ENCODE data around the gene SLC35F3.
"Not testable (repeated sequence)": the region's sequence is repeated elsewhere in the genome, so short reads cannot be mapped to it uniquely, and the experiment has no call there.

Gene SLC35F3

DNA sequence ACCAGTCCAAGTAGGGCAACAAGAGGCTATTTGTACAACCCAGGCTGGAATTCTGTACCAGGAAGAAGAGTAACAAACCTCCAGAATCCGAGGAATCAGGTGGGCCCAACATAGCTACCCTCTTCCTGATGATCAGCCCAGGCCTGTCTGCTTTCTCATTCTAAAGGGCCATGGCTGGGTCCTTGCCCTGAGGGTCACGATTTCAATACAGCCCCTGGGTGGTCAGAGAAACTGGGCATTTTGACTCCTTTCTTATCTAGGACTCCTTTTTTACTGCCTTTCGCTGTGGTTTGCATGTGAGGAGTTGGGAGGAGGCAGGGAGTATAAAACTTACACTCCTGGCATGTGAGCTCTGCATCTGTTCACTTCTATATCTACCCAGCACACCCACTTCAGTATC is 303.9 kb downstream of the SLC35F3 start:
- Histone ChIP-seq H3K9me3 (ENCODE audit: control insufficient read depth, low read depth, low read length) (no peaks in the 10 kb centered on the region), H3K27me3 (ENCODE audit: control insufficient read depth, insufficient read depth, low read length) (peaks cover 6% of the 10 kb centered on the region), H3K4me1 (ENCODE audit: control insufficient read depth, low read depth, low read length) (no peaks in the 10 kb centered on the region), H3K27ac (ENCODE audit: low read length) (no peak overlapping the region), H3K9ac (ENCODE audit: low read length) (no peak overlapping the region), H3K4me3 (ENCODE audit: low read length) (no peak overlapping the region), H3K36me3 (ENCODE audit: control insufficient read depth, low read depth, low read length) (no peaks in the 10 kb centered on the region)

DNA sequence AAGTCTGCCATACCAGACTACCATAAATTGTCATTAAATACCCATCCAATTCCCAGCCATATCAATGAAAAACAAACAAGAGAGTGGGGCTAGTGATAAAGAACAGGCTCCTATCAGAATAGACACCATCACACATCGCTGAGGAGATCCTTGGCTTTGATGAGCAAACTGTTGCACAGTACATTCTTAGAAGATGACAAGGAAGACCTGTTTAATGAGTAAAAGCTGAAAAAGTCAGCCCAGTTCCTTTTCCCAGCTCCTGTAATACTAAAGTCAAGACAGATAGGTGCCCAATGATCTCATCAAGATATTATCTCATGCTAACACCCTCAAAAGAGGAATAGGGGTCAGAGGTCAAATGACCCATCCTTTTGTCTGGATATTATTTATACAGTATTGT is 304.3 kb downstream of the SLC35F3 start:
- Histone ChIP-seq H3K9me3 (ENCODE audit: control insufficient read depth, low read depth, low read length) (no peaks in the 10 kb centered on the region), H3K9ac (ENCODE audit: low read length) (no peak overlapping the region), H3K4me1 (ENCODE audit: control insufficient read depth, low read depth, low read length) (peaks cover 1% of the 10 kb centered on the region), H3K36me3 (ENCODE audit: control insufficient read depth, low read depth, low read length) (no peaks in the 10 kb centered on the region), H3K4me3 (ENCODE audit: low read length) (no peak overlapping the region), H3K27ac (ENCODE audit: low read length) (no peak overlapping the region), H3K27me3 (ENCODE audit: control insufficient read depth, insufficient read depth, low read length) (peaks cover 10% of the 10 kb centered on the region)

DNA sequence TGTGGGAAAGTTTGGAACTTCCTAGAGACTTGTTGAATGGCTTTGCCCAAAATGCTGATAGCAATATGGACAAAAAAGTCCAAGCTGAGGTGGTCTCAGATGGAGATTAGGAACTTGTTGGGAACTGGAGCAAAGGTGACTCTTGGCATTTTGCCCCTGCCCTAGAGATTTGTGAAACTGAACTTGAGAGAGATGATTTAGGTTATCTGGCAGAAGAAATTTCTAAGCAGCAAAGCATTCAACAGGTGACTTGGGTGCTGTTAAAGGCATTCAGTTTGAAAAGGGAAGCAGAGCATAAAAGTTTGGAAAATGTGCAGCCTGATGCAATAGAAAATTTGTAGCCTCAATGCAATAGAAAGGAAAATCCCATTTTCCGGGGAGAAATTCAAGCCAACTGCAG is 306.0 kb downstream of the SLC35F3 start:
- not testable (repeated sequence) for H3K27ac ChIP-seq (ENCODE audit: low read length); H3K9me3 ChIP-seq (ENCODE audit: control insufficient read depth, low read depth, low read length); H3K9ac ChIP-seq (ENCODE audit: low read length); H3K4me3 ChIP-seq (ENCODE audit: low read length); H3K4me1 ChIP-seq (ENCODE audit: control insufficient read depth, low read depth, low read length); H3K36me3 ChIP-seq (ENCODE audit: control insufficient read depth, low read depth, low read length)
- H3K27me3 ChIP-seq (ENCODE audit: control insufficient read depth, insufficient read depth, low read length), result peaks cover 24% of the 10 kb centered on the region

DNA sequence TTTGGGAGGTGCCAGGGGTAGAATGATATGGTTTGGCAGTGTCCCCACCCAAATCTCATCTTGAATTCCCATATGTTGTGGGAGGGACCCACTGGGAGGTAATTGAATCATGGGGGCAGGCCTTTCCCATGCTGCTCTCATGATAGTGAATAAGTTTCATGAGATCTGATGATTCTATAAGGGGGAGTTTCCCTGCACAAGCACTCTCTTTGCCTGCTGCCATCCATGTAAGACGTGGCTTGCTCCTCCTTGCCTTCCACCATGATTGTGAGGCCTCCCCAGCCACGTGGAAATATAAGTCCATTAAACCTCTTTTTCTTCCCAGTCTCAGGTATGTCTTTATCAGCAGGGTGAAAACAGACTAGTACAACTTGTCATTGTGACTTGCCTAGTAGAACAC is 307.4 kb downstream of the SLC35F3 start:
- not testable (repeated sequence) for H3K9me3 ChIP-seq (ENCODE audit: control insufficient read depth, low read depth, low read length); H3K27ac ChIP-seq (ENCODE audit: low read length); H3K4me3 ChIP-seq (ENCODE audit: low read length); H3K4me1 ChIP-seq (ENCODE audit: control insufficient read depth, low read depth, low read length); H3K9ac ChIP-seq (ENCODE audit: low read length); H3K36me3 ChIP-seq (ENCODE audit: control insufficient read depth, low read depth, low read length)
- peaks cover 25% of the 10 kb centered on the region for H3K27me3 ChIP-seq (ENCODE audit: control insufficient read depth, insufficient read depth, low read length)

DNA sequence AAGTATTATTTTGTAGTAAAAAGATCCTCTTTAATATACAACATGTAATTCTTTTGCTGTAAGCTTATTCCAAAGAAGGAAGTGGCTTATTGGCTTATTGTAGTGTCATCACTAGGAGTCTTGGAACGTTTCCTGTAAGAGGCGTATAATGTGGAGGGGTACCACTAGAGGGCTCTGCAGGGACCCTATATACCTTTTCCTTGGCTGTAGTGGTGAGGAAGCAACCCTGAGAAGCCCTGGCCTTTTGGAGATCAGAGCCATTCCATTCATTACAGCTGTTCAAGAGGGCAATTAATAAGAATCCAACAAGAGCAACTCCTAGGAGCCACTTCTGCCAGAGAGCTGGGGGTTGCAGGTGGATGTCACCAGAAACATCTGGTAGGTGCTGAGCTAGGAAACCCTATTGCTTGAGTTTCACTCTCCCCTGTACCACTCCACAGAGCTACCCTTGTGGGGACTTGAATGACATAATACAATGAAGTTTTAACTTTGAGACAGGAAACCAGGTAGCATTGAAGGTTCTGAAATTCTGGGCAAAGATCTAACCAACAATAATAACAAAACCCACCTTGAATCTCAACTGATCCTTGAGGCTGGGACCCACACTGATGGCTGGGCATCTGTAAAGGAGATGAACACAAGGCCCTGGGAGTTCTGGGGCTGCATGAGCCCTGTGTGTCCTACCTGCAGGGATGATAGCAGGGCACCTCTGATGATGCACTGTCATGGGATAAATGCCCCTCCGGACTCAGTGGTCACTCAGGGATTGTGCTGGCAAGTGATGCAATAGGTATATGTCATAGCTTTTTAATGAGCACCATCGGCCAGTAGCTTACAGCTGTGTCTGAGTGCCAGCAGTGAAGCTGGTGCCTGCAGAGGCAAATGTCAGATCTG is 308.5 kb downstream of the SLC35F3 start:
- no peak overlapping the region for H3K4me3 ChIP-seq (ENCODE audit: low read length)
- peaks cover 3% of the 10 kb centered on the region for H3K4me1 ChIP-seq (ENCODE audit: control insufficient read depth, low read depth, low read length)
- no peak overlapping the region for H3K27ac ChIP-seq (ENCODE audit: low read length)
- H3K36me3 ChIP-seq (ENCODE audit: control insufficient read depth, low read depth, low read length), result no peaks in the 10 kb centered on the region
- no peak overlapping the region for H3K9ac ChIP-seq (ENCODE audit: low read length)
- peaks cover 25% of the 10 kb centered on the region for H3K27me3 ChIP-seq (ENCODE audit: control insufficient read depth, insufficient read depth, low read length)
- no peaks in the 10 kb centered on the region for H3K9me3 ChIP-seq (ENCODE audit: control insufficient read depth, low read depth, low read length)

DNA sequence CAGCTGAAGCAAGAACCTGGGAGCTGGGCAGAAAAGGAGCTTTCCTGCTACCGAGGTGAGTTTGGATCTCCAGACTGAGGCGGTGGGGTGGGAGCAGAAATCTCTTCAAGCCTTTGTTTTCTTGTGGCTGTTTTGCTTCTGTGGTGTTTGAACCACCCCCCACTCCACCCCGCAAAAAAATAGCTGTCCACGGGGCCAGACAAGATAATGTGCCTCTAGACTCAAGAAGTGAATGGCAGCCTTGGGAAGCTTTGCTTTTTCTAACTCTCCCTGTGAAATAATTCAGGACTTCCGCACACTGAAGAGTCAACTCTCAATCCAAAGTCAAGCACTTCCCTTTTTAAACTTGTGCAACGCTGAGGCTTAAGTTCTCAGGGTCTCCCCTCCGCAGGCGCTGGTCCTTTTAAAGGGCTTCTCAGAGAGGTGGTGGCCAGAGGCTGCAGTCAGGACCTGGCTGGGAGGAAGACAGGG is 309.2 kb downstream of the SLC35F3 start:
- Histone ChIP-seq H3K4me1 (ENCODE audit: control insufficient read depth, low read depth, low read length) (peaks cover 3% of the 10 kb centered on the region), H3K36me3 (ENCODE audit: control insufficient read depth, low read depth, low read length) (no peaks in the 10 kb centered on the region), H3K27ac (ENCODE audit: low read length) (no peak overlapping the region), H3K4me3 (ENCODE audit: low read length) (peak overlapping the region; percentile 68), H3K27me3 (ENCODE audit: control insufficient read depth, insufficient read depth, low read length) (peaks cover 25% of the 10 kb centered on the region), H3K9me3 (ENCODE audit: control insufficient read depth, low read depth, low read length) (no peaks in the 10 kb centered on the region), H3K9ac (ENCODE audit: low read length) (no peak overlapping the region)

DNA sequence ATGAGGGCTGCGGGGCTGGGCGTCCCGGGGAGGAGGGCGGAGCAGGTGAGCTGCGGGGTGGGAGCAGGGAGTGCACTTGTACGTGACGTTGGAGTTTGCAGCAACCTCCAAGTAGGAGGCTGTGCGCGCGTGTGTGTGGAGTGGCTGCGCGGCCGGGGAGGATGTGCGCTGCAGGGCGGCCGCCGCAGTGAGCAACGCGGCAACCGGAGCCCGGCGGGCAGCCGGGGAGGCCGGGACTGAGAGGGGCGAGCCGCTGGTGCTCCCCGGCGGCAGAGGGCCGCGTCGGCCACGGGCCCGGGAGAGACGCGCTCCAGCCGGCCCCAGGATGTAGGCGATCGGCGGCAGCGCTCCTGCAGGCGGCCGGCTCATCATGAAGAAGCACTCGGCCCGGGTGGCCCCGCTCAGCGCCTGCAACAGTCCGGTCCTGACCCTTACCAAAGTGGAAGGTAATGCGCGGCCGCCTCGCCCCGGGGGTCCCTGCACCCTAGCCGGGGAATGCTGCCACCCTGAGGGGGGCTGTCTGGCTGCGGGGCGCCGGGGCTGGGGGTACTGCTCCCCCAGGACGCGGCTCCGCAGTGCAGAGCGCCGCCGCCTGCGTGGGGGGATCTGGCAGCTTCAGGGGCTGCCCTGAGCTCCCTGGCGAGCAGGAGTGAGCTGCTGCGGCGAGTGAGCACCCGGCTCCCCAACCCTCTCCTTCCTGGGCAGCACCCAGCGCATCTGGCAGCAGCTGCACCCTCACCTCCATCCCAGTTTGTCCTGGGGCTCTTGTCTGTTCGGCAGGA is 309.8 kb downstream of the SLC35F3 start:
- Histone ChIP-seq H3K36me3 (ENCODE audit: control insufficient read depth, low read depth, low read length) (no peaks in the 10 kb centered on the region), H3K4me3 (ENCODE audit: low read length) (peak overlapping the region; percentile 68), H3K4me1 (ENCODE audit: control insufficient read depth, low read depth, low read length) (peaks cover 3% of the 10 kb centered on the region), H3K9me3 (ENCODE audit: control insufficient read depth, low read depth, low read length) (no peaks in the 10 kb centered on the region), H3K9ac (ENCODE audit: low read length) (no peak overlapping the region), H3K27ac (ENCODE audit: low read length) (no peak overlapping the region), H3K27me3 (ENCODE audit: control insufficient read depth, insufficient read depth, low read length) (peaks cover 25% of the 10 kb centered on the region)

DNA sequence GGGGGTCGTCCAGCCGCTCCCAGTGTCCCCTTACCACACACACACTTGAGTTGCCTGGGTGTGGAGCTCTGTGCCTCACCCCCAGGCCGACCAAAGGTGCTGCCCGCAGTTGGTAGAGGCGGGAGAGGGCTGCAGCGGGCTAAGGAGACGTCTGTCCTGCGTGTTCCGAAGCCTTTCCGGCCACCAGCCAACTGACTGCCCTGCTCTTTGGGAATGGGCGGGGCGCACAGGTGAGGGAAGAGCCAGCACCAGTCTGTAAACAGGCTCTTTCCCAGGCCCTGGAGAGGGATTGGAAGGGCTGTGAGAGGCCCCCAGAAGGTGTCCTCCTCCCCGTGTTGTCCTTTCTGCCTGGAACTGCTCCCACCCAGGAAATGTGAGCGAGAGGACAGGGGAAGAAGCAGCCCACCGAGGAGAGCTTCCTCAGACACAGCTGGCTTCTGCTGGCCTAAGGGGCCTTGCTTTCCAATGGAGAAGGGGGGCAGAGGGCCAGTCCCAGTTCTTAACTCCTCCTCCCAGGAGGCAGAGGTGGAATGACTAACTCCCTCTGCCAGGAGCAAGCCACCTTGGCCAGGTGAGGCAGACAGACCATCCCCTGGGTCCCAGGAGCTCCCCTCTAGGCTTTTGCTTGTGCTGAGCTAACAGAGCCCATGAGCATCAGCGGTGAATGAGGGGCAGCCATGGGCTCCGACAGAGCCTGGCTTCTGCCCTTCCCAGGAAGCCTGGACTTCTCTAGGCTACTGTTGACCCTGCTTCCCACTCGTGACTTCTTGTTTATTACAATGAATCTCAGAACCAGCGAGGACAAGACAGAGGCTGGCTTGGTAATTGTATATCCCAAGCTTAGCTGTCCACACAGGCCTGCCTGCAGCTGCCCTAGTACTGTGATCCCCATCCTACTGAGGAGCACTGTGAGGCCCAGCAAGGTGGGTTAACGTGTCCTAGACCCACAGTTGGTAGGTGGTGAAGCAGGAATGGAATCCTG is 310.7 kb downstream of the SLC35F3 start:
- no peaks in the 10 kb centered on the region for H3K36me3 ChIP-seq (ENCODE audit: control insufficient read depth, low read depth, low read length)
- no peak overlapping the region for H3K9ac ChIP-seq (ENCODE audit: low read length)
- H3K9me3 ChIP-seq (ENCODE audit: control insufficient read depth, low read depth, low read length), result no peaks in the 10 kb centered on the region
- peaks cover 25% of the 10 kb centered on the region for H3K27me3 ChIP-seq (ENCODE audit: control insufficient read depth, insufficient read depth, low read length)
- peaks cover 3% of the 10 kb centered on the region for H3K4me1 ChIP-seq (ENCODE audit: control insufficient read depth, low read depth, low read length)
- H3K4me3 ChIP-seq (ENCODE audit: low read length), result peak overlapping the region; percentile 68
- no peak overlapping the region for H3K27ac ChIP-seq (ENCODE audit: low read length)

DNA sequence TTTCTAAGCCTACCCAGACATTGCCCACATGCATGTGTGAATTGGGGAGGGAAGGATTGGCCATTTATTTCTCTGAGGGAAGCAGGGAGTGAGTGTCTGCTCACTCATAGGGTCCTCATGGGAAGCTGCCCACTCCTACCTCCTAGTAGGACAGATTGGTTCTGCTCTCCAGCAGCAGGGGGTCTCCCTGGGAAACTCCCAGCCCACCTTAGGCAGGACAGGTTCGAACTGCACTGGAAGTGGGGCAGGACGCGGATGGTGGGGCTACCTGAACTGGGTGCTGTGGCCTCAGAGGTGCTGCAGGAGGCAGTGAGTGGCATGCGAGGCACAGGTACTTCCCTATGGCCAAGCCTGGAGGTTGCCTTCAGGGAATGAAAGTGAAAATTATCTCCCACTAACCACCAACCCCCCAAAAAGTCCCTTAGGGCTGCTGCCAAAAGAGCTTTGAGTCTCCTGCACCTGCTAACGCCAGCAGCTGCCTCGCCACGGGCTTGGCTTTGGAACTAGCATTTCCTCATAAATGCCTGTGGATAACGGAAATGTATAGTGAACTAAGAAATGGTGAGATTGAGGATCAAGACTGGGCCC is 311.7 kb downstream of the SLC35F3 start:
- H3K9me3 ChIP-seq (ENCODE audit: control insufficient read depth, low read depth, low read length), result no peaks in the 10 kb centered on the region
- H3K4me1 ChIP-seq (ENCODE audit: control insufficient read depth, low read depth, low read length), result peaks cover 3% of the 10 kb centered on the region
- H3K9ac ChIP-seq (ENCODE audit: low read length), result no peak overlapping the region
- no peak overlapping the region for H3K4me3 ChIP-seq (ENCODE audit: low read length)
- no peak overlapping the region for H3K27ac ChIP-seq (ENCODE audit: low read length)
- peaks cover 25% of the 10 kb centered on the region for H3K27me3 ChIP-seq (ENCODE audit: control insufficient read depth, insufficient read depth, low read length)
- no peaks in the 10 kb centered on the region for H3K36me3 ChIP-seq (ENCODE audit: control insufficient read depth, low read depth, low read length)

DNA sequence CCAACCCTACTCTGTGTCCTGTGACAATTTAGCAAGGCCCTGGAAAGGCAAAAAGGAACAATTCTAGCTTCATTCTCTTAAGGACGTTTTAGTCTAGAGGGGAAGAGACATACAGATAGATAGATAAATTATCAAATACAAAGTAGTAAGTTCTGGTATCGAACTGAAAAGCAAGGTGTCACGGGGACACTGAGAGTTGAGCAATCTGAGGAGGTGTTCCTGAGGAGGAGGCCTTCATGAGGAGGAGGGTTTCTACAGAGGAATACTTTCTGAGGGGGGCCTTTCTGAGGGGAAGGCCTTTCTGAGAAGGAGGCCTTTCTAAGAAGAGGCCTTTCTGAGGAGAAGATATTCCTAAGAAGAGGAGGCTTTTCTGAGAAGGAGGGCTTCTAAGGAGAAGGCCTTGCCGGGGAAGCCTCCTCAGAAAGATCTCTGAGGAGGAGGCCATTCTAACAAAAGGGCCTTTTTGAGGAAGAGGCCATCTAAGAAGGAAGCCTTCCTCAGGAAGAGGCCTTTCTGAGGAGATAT is 312.9 kb downstream of the SLC35F3 start:
- Histone ChIP-seq H3K4me3 (ENCODE audit: low read length) (no peak overlapping the region), H3K9ac (ENCODE audit: low read length) (no peak overlapping the region), H3K27me3 (ENCODE audit: control insufficient read depth, insufficient read depth, low read length) (peaks cover 25% of the 10 kb centered on the region), H3K27ac (ENCODE audit: low read length) (no peak overlapping the region), H3K4me1 (ENCODE audit: control insufficient read depth, low read depth, low read length) (peaks cover 3% of the 10 kb centered on the region), H3K9me3 (ENCODE audit: control insufficient read depth, low read depth, low read length) (no peaks in the 10 kb centered on the region), H3K36me3 (ENCODE audit: control insufficient read depth, low read depth, low read length) (no peaks in the 10 kb centered on the region)
